Sigmoid colon (tissue), 7 donors: Measurements from ENCODE around the gene ATP4B. TPM values are rescaled to one million over a fixed set of nuclear protein-coding genes. Genes with fewer than 3 reads are reported as not detected.

Experiments used
- DNase-seq: peaks from one replicate; pipeline ENCODE4 v3.0.0-alpha.2; 2019
- H3K27ac ChIP-seq, 4 donors: fragments of 200-600 bp; sonication (generic); one replicate each; pipeline ENCODE4 v1.5.1; 2016 to 2019; ENCODE audit warnings: mild to moderate bottlenecking in 1 of 4
- H3K27me3 ChIP-seq, 3 donors: fragments of 200-600 bp; sonication (generic); one replicate each; pipeline ENCODE4 v1.5.1; 2019; ENCODE audit warnings: mild to moderate bottlenecking in 1 of 3
- H3K36me3 ChIP-seq, 4 donors: fragments of 200-600 bp; sonication (generic); one replicate each; pipeline ENCODE4 v1.5.1; 2016 to 2019
- H3K4me1 ChIP-seq, 4 donors: fragments of 200-600 bp; sonication (generic); one replicate each; pipeline ENCODE4 v1.5.1; 2017 to 2019
- H3K4me3 ChIP-seq, 4 donors: fragments of 200-600 bp; sonication (generic); one replicate each; pipeline ENCODE4 v1.5.1; 2017 to 2019; ENCODE audit warnings: mild to moderate bottlenecking in 2 of 4, moderate library complexity in 1 of 4
- H3K9me3 ChIP-seq, 4 donors: fragments of 200-600 bp in 3 of 4; sonication (generic) in 3 of 4; one replicate each; pipeline versions ENCODE4 v1.5.1 to v1.6.1; 2013 to 2019
- EP300 ChIP-seq, 4 donors: sonication (generic); formaldehyde crosslinking; IDR thresholded peaks; one replicate each; pipeline ENCODE4 v1.6.1; 2017; ENCODE audit warnings: antibody characterized with exemption in 4 of 4
- POLR2A ChIP-seq, 2 donors: fragments of 450-650 bp; IDR thresholded peaks; one replicate each; pipeline ENCODE4 v1.6.1; 2016; ENCODE audit warnings: antibody characterized with exemption in 2 of 2, mild to moderate bottlenecking in 2 of 2, moderate library complexity in 2 of 2
- POLR2AphosphoS5 ChIP-seq, 4 donors: sonication (generic); formaldehyde crosslinking; IDR thresholded peaks; one replicate each; pipeline ENCODE4 v1.6.1; 2017; ENCODE audit warnings: antibody characterized with exemption in 4 of 4
- WGBS, 2 donors: extraction: QIAGEN DNeasy Blood & Tissue Kit; methylation state at CpG; one replicate each; pipeline ENCODE4 v1.1.7; 2013; 5-methylcytosine and 5-hydroxymethylcytosine counted together
- intact Hi-C: fragments of 100-400 bp; cut with DNase I; formaldehyde crosslinking; loops from one replicate; pipeline ENCODE4 v1.15.1; 2023
- polyA plus RNA-seq, 3 donors: library from polyadenylated mRNA; stranded (reverse); fragments of 200-250 nt; gene quantifications; one replicate each; pipeline ENCODE4 v1.2.3, GENCODE V29; 2013
- total RNA-seq, 4 donors: library from RNA; depleted of rRNA; stranded (reverse); fragments of >200 nt; gene quantifications; one replicate each; pipeline ENCODE4 v1.1.0, GENCODE V29; 2016
- TF ChIP-seq, protein P1 (sequence below), 4 experiments: fragments of 450-650 bp in 3 of 4; fragments of 200-600 bp in 1 of 4; IDR thresholded peaks; one replicate each; pipeline ENCODE4 v1.5.1; 2016 to 2019; ENCODE audit warnings: antibody characterized with exemption in 4 of 4, mild to moderate bottlenecking in 3 of 4, moderate library complexity in 2 of 4
- donor health status: healthy with polysubstance abuse.
- donor health status: Bipolar disorder and iron deficiency.
- donor health status: healthy.

Gene ATP4B
- total and polyA plus RNA-seq, 7 donors, result not detected

DNA sequence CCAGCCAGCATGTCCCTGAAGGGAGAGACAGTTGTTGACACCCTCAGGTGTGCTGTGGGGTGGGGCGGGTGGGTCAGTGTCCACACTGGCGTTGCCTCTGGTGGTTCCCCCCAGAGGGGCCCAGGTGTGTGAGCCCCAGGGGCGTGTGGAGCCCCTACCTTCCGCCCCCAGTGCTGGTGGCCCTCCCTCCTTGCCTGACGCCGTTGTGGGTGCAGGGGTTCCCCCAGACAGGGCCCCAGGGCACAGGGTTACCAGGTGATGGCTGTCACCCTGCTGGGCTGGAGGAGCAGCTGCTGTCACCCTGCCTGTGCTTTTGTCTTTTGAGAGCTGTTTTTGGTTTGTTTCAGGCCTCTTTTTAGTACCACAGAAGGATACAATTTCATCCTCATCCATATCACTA, 27.2 kb downstream of the ATP4B start:
- intact Hi-C loops, result no loop called here
- H3K27me3 ChIP-seq, result no peaks in the 10 kb centered on the region
- H3K9me3 ChIP-seq, result no peaks in the 10 kb centered on the region
- no peak for TF ChIP-seq EP300 (IDR thresholded peaks at IDR 0.05)
- TF ChIP-seq, protein P1, sequence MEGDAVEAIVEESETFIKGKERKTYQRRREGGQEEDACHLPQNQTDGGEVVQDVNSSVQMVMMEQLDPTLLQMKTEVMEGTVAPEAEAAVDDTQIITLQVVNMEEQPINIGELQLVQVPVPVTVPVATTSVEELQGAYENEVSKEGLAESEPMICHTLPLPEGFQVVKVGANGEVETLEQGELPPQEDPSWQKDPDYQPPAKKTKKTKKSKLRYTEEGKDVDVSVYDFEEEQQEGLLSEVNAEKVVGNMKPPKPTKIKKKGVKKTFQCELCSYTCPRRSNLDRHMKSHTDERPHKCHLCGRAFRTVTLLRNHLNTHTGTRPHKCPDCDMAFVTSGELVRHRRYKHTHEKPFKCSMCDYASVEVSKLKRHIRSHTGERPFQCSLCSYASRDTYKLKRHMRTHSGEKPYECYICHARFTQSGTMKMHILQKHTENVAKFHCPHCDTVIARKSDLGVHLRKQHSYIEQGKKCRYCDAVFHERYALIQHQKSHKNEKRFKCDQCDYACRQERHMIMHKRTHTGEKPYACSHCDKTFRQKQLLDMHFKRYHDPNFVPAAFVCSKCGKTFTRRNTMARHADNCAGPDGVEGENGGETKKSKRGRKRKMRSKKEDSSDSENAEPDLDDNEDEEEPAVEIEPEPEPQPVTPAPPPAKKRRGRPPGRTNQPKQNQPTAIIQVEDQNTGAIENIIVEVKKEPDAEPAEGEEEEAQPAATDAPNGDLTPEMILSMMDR (IDR thresholded peaks at IDR 0.05), result no peak
- TF ChIP-seq POLR2AphosphoS5 (IDR thresholded peaks at IDR 0.05), result no peak
- no peak for TF ChIP-seq POLR2A (IDR thresholded peaks at IDR 0.05)
- H3K4me3 ChIP-seq, result no peak overlapping the region
- peak; percentile 36 for DNase-seq
- H3K36me3 ChIP-seq, result peaks cover 0 to 67% (median 16%) of the 10 kb centered on the region in 4 donors
- peaks cover 0 to 5% (median 0%) of the 10 kb centered on the region in 4 donors for H3K4me1 ChIP-seq
- no peak overlapping the region for H3K27ac ChIP-seq
- 82 to 90% methylated on average over 6 of the region's 6 CpGs for WGBS, 2 donors

DNA sequence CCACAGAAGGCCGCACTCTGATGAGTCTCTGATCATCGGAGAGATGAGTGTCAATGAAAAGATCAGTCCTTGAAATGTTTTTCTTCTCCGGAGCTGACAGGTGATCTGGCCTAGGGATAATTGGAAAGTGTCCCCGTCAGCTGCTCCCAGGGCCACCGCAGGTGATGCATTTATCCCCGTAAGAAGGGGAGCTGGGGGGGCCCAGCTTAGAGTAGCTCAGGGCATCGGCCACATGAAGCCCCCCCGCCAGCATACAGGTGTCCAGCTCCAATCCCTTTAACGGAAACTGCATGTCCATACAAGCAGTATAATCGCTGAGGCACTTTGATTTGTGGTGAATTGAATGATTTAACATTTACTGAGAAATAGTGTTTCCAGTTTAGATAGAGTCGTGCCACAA, 27.7 kb downstream of the ATP4B start:
- peak; percentile 44 for DNase-seq
- 94 to 96% methylated on average over 11 of the region's 11 CpGs for WGBS, 2 donors

DNA sequence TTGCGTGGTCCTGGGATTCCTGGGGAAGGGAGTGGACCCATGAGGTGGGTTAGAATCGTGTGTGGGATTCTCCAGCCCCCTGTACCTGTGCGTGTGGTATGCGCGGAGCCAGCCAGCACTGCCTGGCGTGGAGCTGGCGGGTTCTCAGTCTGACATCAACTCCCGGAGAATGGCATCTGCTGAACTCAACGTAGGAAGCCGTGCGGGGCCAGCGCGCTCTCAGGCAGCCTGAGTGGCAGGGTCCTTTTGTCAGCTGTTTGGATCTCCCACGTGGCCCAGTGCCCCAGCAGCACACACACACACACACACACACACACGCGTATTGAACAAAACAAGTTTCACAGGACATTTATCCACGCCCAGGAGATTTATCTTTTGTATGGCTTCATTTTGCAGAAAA, 28.1 kb downstream of the ATP4B start:
- Histone ChIP-seq H3K4me1 (peaks cover 0 to 5% (median 0%) of the 10 kb centered on the region in 4 donors), H3K27me3 (no peaks in the 10 kb centered on the region), H3K4me3 (no peak overlapping the region), H3K36me3 (peaks cover 0 to 57% (median 9%) of the 10 kb centered on the region in 4 donors), H3K9me3 (no peaks in the 10 kb centered on the region), H3K27ac (no peak overlapping the region)
- 93 to 94% methylated on average over 17 of the region's 17 CpGs for WGBS, 2 donors
- peak; percentile 48 for DNase-seq
- no peak for TF ChIP-seq EP300 (IDR thresholded peaks at IDR 0.05)
- TF ChIP-seq POLR2AphosphoS5 (IDR thresholded peaks at IDR 0.05), result no peak
- TF ChIP-seq, protein P1 (IDR thresholded peaks at IDR 0.05), result no peak
- TF ChIP-seq POLR2A (IDR thresholded peaks at IDR 0.05), result no peak
- intact Hi-C loops, result no loop called here

More for the DNA sequence above, 27.7 kb downstream of the ATP4B start:
- no peaks in the 10 kb centered on the region for H3K27me3 ChIP-seq
- H3K9me3 ChIP-seq, result no peaks in the 10 kb centered on the region
- H3K4me3 ChIP-seq, result no peak overlapping the region
- intact Hi-C loops, result no loop called here
- H3K4me1 ChIP-seq, result peaks cover 0 to 5% (median 0%) of the 10 kb centered on the region in 4 donors
- H3K36me3 ChIP-seq, result peaks cover 0 to 62% (median 13%) of the 10 kb centered on the region in 4 donors
- H3K27ac ChIP-seq, result no peak overlapping the region
- TF ChIP-seq POLR2A (IDR thresholded peaks at IDR 0.05) (no peak), EP300 (IDR thresholded peaks at IDR 0.05) (no peak), POLR2AphosphoS5 (IDR thresholded peaks at IDR 0.05) (no peak)
- TF ChIP-seq, protein P1 (IDR thresholded peaks at IDR 0.05), result no peak

DNA sequence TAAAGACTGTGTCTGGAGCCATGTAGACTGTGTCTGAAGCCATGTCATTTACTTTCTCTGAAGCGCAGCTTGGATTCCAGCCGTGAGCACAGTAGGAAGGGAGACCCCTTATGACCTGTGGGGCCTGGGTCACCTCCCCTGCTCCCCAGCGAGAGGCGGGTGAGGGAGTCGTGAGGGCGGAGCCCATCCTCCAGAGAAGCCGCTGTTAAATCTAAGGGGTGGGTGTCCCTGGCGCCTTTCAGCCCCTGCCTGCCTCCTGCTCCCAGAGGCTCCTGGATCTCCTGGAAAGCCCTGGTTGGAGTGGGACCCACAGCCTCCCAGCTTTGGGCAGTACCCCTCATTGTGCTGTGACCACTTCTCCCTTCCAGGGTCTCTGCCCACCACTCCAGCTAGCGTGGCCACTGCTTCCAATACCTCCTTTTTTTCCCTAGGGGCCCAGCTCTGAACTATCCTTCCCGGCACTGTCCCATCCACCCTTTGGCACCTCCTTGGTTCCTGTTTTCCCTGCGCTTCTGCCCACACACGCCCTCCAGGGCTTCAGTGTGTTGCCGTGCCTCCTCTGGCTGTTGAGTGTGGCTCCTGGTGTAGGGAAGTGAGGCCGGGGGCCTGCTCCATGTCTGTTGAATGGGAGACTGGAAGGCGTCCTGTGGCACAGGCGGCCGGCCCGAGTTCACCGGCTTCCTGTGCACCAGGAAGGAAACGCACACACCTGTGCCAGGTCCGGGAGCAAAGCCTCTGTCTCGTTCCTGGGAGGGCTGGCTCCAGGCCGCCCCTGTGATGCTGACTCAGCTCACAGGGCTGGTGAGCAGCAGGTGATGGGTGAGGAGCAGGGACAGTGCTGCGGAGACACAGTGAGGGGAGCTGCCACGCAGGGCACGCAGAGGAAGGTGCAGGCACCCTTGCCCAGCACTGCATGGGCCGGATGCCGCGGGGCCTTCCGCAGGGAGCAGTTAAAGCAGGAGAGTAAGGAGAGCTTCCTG, 29.4 kb downstream of the ATP4B start:
- no peak for TF ChIP-seq EP300 (IDR thresholded peaks at IDR 0.05)
- TF ChIP-seq POLR2AphosphoS5 (IDR thresholded peaks at IDR 0.05), result no peak
- TF ChIP-seq POLR2A (IDR thresholded peaks at IDR 0.05), result no peak
- TF ChIP-seq, protein P1 (IDR thresholded peaks at IDR 0.05), result no peak
- Histone ChIP-seq H3K9me3 (no peaks in the 10 kb centered on the region), H3K27me3 (no peaks in the 10 kb centered on the region), H3K36me3 (peaks cover 0 to 53% (median 6%) of the 10 kb centered on the region in 4 donors), H3K4me1 (peaks cover 0 to 5% (median 0%) of the 10 kb centered on the region in 4 donors), H3K4me3 (no peak overlapping the region), H3K27ac (no peak overlapping the region)
- 89 to 92% methylated on average over 30 of the region's 30 CpGs for WGBS, 2 donors
- intact Hi-C loops, result no loop called here
- peak; percentile 56 for DNase-seq
